HepG2 (cell line): Measurements from ENCODE around the gene ZG16. TPM values are rescaled to one million over a fixed set of nuclear protein-coding genes. Genes with fewer than 3 reads are reported as not detected.

Source experiments
- ATAC-seq: fragments of 200-7000 bp; cut with Tn5 transposase; 3 replicates; pipeline ENCODE4 v1.9.1; 2020; ENCODE audit warnings: mild to moderate bottlenecking, moderate library complexity
- Bru-seq: library from RNA; stranded (reverse); fragments of 400-500 nt; gene quantifications from one replicate; lab custom pipeline; 2021; lab: Mats Ljungman, UMichigan
- BruChase-seq, 2 experiments: library from RNA; stranded (reverse); fragments of 400-500 nt; gene quantifications; one replicate each; lab custom pipeline; 2021; lab: Mats Ljungman, UMichigan
- BruUV-seq: library from RNA; stranded (reverse); fragments of 400-500 nt; replicated peaks from 2 replicates; lab custom pipeline; 2021; lab: Mats Ljungman, UMichigan
- CTCF ChIA-PET: fragments of 300-600 bp; formaldehyde crosslinking; extraction: SDS; loops from one replicate; lab custom pipeline; 2021; ENCODE audit warnings: low total read pairs, inconsistent platforms, low intra/inter-chr PET ratio; lab: Yijun Ruan, JAX
- POLR2A ChIA-PET: fragments of 350-600 bp; sonication (Branson Sonifier 250); formaldehyde crosslinking; loops from one replicate; lab custom pipeline; 2020; ENCODE audit warnings: antibody characterized with exemption, inconsistent platforms; lab: Yijun Ruan, JAX
- DNase-seq: peaks from one replicate; pipeline ENCODE4 v3.0.0-alpha.2; 2015; ENCODE audit warnings: low spot score
- FAIRE-seq: peaks from 3 replicates; lab custom pipeline; 2011; peaks lifted over from hg19 to GRCh38; lab: Jason Lieb, UNC
- H2AFZ ChIP-seq: one replicate; pipeline ENCODE4 v1.6.1; 2011; ENCODE audit warnings: low read length, inconsistent platforms
- H3K27ac ChIP-seq: fragments of 300-600 bp; 3 replicates; pipeline ENCODE4 v1.8.0; 2011; ENCODE audit warnings: mixed run types, mild to moderate bottlenecking, mixed read lengths, low read length, inconsistent platforms; ENCODE audit not compliant: insufficient read depth; ENCODE audit errors: extremely low read length
- H3K27me3 ChIP-seq, 2 experiments: fragments of 200-600 bp in 1 of 2; 2 replicates in 1 of 2; 3 replicates in 1 of 2; pipeline versions ENCODE4 v1.6.0 to v1.8.0; 2011; ENCODE audit warnings: low read length in 2 of 2, mild to moderate bottlenecking in 2 of 2, moderate library complexity in 2 of 2, inconsistent platforms in 1 of 2; ENCODE audit not compliant: insufficient read depth in 2 of 2, control insufficient read depth in 1 of 2
- H3K36me3 ChIP-seq, 2 experiments: fragments of 200-600 bp in 1 of 2; replicated peaks in 1 of 2; 2 replicates in 1 of 2; 3 replicates in 1 of 2; pipeline versions ENCODE4 v1.5.1 to v1.8.0; 2011; ENCODE audit warnings: low read length in 2 of 2, inconsistent platforms in 1 of 2; ENCODE audit not compliant: insufficient read depth in 2 of 2, control insufficient read depth in 1 of 2
- H3K4me1 ChIP-seq: 2 replicates; pipeline ENCODE4 v1.5.1; 2012; ENCODE audit warnings: low read length, inconsistent platforms; ENCODE audit not compliant: insufficient read depth
- H3K4me2 ChIP-seq: 2 replicates; pipeline ENCODE4 v1.6.0; 2011; ENCODE audit warnings: low read depth, low read length, inconsistent platforms
- H3K4me3 ChIP-seq, 3 experiments: fragments of 200-600 bp in 1 of 3; sonication (generic), shearing (Covaris generic) in 1 of 3; replicated peaks in 1 of 3; 2 replicates each; pipeline ENCODE4 v1.5.1; 2011 to 2016; ENCODE audit warnings: low read length in 3 of 3, inconsistent platforms in 2 of 3, low read depth in 2 of 3, mild to moderate bottlenecking in 2 of 3, control low read depth in 1 of 3, mixed read lengths in 1 of 3; ENCODE audit not compliant: insufficient read depth in 1 of 3
- H3K79me2 ChIP-seq: one replicate; pipeline ENCODE4 v1.6.1; 2011; ENCODE audit warnings: low read length, inconsistent platforms; ENCODE audit not compliant: insufficient read depth
- H3K9ac ChIP-seq: 2 replicates; pipeline ENCODE4 v1.6.0; 2011; ENCODE audit warnings: mild to moderate bottlenecking, low read depth, low read length, inconsistent platforms; ENCODE audit not compliant: insufficient read depth
- H3K9me3 ChIP-seq: 2 replicates; pipeline ENCODE4 v1.5.1; 2012; ENCODE audit warnings: mild to moderate bottlenecking, low read length
- H4K20me1 ChIP-seq: 2 replicates; pipeline ENCODE4 v1.6.0; 2011; ENCODE audit warnings: inconsistent platforms, mild to moderate bottlenecking, low read length, moderate library complexity; ENCODE audit not compliant: insufficient read depth
- ZKSCAN8 ChIP-seq: IDR thresholded peaks from 2 replicates; pipeline ENCODE4 v1.6.1; 2016; ENCODE audit warnings: borderline replicate concordance, missing genetic modification reagents, missing compliant biosample characterization
- ZNF121 ChIP-seq: sonication (generic); formaldehyde crosslinking; IDR thresholded peaks from 2 replicates; pipeline ENCODE4 v1.5.0; 2020; ENCODE audit warnings: mild to moderate bottlenecking, missing genetic modification reagents
- ZNF460 ChIP-seq: sonication (generic); formaldehyde crosslinking; IDR thresholded peaks from 2 replicates; pipeline ENCODE4 v1.5.1; 2020; ENCODE audit warnings: missing genetic modification reagents, mild to moderate bottlenecking, borderline replicate concordance
- WGBS: methylation state at CpG from one replicate; pipeline ENCODE4 v1.1.6; 2017; ENCODE audit warnings: low lambda C conversion rate; 5-methylcytosine and 5-hydroxymethylcytosine counted together
- in situ Hi-C: cut with HindIII; loops from 2 replicates; pipeline ENCODE4 v1.10.0; 2017; ENCODE audit warnings: low pct_unique_long_range_greater_than_20kb; ENCODE audit not compliant: extremely low pct_ligation_motif_present
- intact Hi-C: fragments of 100-400 bp; cut with micrococcal nuclease; formaldehyde crosslinking; loops from one replicate; pipeline ENCODE4 v1.10.0; 2022; ENCODE audit not compliant: unreplicated experiment
- long read RNA-seq, 2 experiments: library from RNA in 1 of 2; library from polyadenylated mRNA in 1 of 2; stranded (forward) in 1 of 2; unstranded in 1 of 2; transcript quantifications; one replicate each; pipeline ENCODE4 v2.0.0, GENCODE V29; 2019 to 2022
- polyA minus RNA-seq, 3 experiments: library from RNA; depleted of rRNA, polyadenylated mRNA; stranded (reverse); fragments of >200 nt; gene quantifications; 2 replicates each; pipeline ENCODE4 v1.2.3, GENCODE V29; 2011; ENCODE audit warnings: low replicate concordance in 1 of 3
- polyA plus RNA-seq, 8 experiments: library from polyadenylated mRNA; depleted of rRNA in 3 of 8; stranded (reverse) in 7 of 8; unstranded in 1 of 8; fragments of >200 nt; fragmentation: Illumina TruSeq in 4 of 8; extraction: Trizol in 4 of 8; gene quantifications; 2 replicates each; pipeline versions ENCODE4 v1.2.1 to v1.2.3, GENCODE V29; 2011 to 2016; ENCODE audit warnings: low read depth in 4 of 8, missing spikeins in 1 of 8, mixed read lengths in 1 of 8; ENCODE audit not compliant: insufficient read depth in 1 of 8
- total RNA-seq, 5 experiments: library from RNA; depleted of rRNA; stranded (reverse); fragments of >200 nt; fragmentation: Illumina TruSeq; extraction: Trizol; gene quantifications; 2 replicates each; pipeline ENCODE4 v1.2.3, GENCODE V29; 2016; ENCODE audit warnings: low read depth in 1 of 5

Gene ZG16
- total RNA-seq (2016; rRNA removed; fragmentation: Illumina TruSeq; extraction: Trizol), result 0.07 and 0.15 TPM in 2 replicates
- 0.18 and 0.30 TPM in 2 replicates for total RNA-seq (2016; cell fraction: cytosol; rRNA removed; fragmentation: Illumina TruSeq; extraction: Trizol; ENCODE audit: low read depth)
- total RNA-seq (2016; cell fraction: insoluble cytoplasmic fraction; rRNA removed; fragmentation: Illumina TruSeq; extraction: Trizol), result 0.09 TPM in 2 replicates
- 0.17 and 0.22 TPM in 2 replicates for total RNA-seq (2016; cell fraction: membrane; rRNA removed; fragmentation: Illumina TruSeq; extraction: Trizol)
- total RNA-seq (2016; cell fraction: nucleus; rRNA removed; fragmentation: Illumina TruSeq; extraction: Trizol), result not detected in 2 replicates
- polyA plus RNA-seq (2011; rRNA removed), result 0.01 and 0.04 TPM in 2 replicates
- polyA plus RNA-seq (2011; cell fraction: cytosol; rRNA removed), result 0.01 TPM in 1 of 2 replicates, not detected in the other
- polyA plus RNA-seq (2011; cell fraction: nucleus; rRNA removed), result not detected in 2 replicates
- polyA plus RNA-seq (2012), result 0.11 TPM in 1 of 2 replicates, not detected in the other
- 0.35 and 0.42 TPM in 2 replicates for polyA plus RNA-seq (2016; cell fraction: cytosol; fragmentation: Illumina TruSeq; extraction: Trizol; ENCODE audit: low read depth)
- 0.12 and 0.16 TPM in 2 replicates for polyA plus RNA-seq (2016; cell fraction: insoluble cytoplasmic fraction; fragmentation: Illumina TruSeq; extraction: Trizol; ENCODE audit: low read depth)
- polyA plus RNA-seq (2016; cell fraction: membrane; fragmentation: Illumina TruSeq; extraction: Trizol; ENCODE audit: low read depth), result 0.26 and 0.42 TPM in 2 replicates
- polyA plus RNA-seq (2016; cell fraction: nucleus; fragmentation: Illumina TruSeq; extraction: Trizol; ENCODE audit: insufficient read depth, low read depth), result 0.13 TPM in 1 of 2 replicates, not detected in the other
- 0.05 TPM in 1 of 2 replicates, not detected in the other for polyA minus RNA-seq (2011; rRNA and poly(A)+ RNA removed; ENCODE audit: low replicate concordance)
- not detected in 2 replicates for polyA minus RNA-seq (2011; cell fraction: cytosol; rRNA and poly(A)+ RNA removed)
- polyA minus RNA-seq (2011; cell fraction: nucleus; rRNA and poly(A)+ RNA removed), result not detected in 2 replicates
- Bru-seq, nascent RNA, result not detected
- percentile 8 among the genes with signal in this experiment for BruChase-seq, experiment 1, labeled RNA remaining after a 6-hour chase
- not detected for BruChase-seq, experiment 2, labeled RNA remaining after a 2-hour chase
- long read RNA-seq, experiment 1, result 0 reads
- long read RNA-seq, experiment 2, result 0 reads

- POLR2A ChIA-PET, result interaction anchor here (2.8 kb wide), 1 partner anchor 13 kb away, joined by 10 read pairs; the partner anchor contains the start of gene KIF22
- WGBS, result 54% methylated on average over 8 of the region's 10 CpGs
- Histone ChIP-seq H3K4me3 (no peak within 1 kb of the TSS), H3K27ac (no peak within 1 kb of the TSS)
- ATAC-seq, result no peak
- TF ChIP-seq ZNF121 (CRISPR knock-in tag), result 0 out of 2 replicates have a peak, but pooled peaks have one; percentile 19
- no peak for TF ChIP-seq ZKSCAN8 (CRISPR knock-in tag)
- TF ChIP-seq ZNF460 (CRISPR knock-in tag), result peak; percentile 20; the same call in 1 of the 2 replicates
- TF ChIP-seq, all 625 proteins: peak for 2
- no peak within 1 kb of the TSS for H2AFZ ChIP-seq
- intact Hi-C loops, result no loop called here
- peak within 1 kb of the TSS; percentile 8; the same call in 1 of the 2 replicates for H3K4me2 ChIP-seq
- no peaks in the 10 kb centered on the region for H3K9me3 ChIP-seq
- H3K9ac ChIP-seq, result no peak within 1 kb of the TSS
- H3K4me1 ChIP-seq, result peaks cover 53% of the 10 kb centered on the region
- peak; percentile 34 for FAIRE-seq
- in situ Hi-C loops, result no loop called here
- no peaks in the 10 kb centered on the region for H3K36me3 ChIP-seq
- no peak for DNase-seq
- H3K27me3 ChIP-seq, result peaks cover 2 to 30% of the 10 kb centered on the region in 2 experiments
- H4K20me1 ChIP-seq, result no peaks in the 10 kb centered on the region
- CTCF ChIA-PET, result no interaction called here
- H3K79me2 ChIP-seq, result no peaks in the 10 kb centered on the region
- BruUV-seq, result no TSS peak
Observed at GRCh38 chr16:29777576-29778350, at the start of gene ZG16. Gene ZG16 (plus strand): TSS chr16:29778256. CDS start chr16:29779267, 1,011 bp downstream.
